ENCODE results near the gene WSCD1. TPM values are rescaled to one million over a fixed set of nuclear protein-coding genes. Genes with fewer than 3 reads are reported as not detected.

Gene WSCD1
- total and polyA plus RNA-seq, 2 donors (not counting 1 experiment from before 2014, with no cell fraction given): not detected

GRCh38 chr17:6082335-6082734 is 12.2 kb downstream of the WSCD1 start:
- Histone ChIP-seq H2AFZ (ENCODE audit: insufficient read depth, low read depth, low read length, poor library complexity, severe bottlenecking) (no peak overlapping the region), H3K9me3 (ENCODE audit: control extremely low read depth in 1 of 3, control insufficient read depth in 2 of 3, insufficient read depth in 1 of 3, low read length in 2 of 3) (no peaks in the 10 kb centered on the region), H3K4me1 (ENCODE audit: control insufficient read depth in 2 of 2, insufficient read depth in 2 of 2, low read length in 2 of 2) (no peaks in the 10 kb centered on the region), H4K20me1 (ENCODE audit: control insufficient read depth, insufficient read depth, low read length, poor library complexity, severe bottlenecking) (no peaks in the 10 kb centered on the region), H3K9ac (ENCODE audit: low read length) (no peak overlapping the region), H3K4me3 (ENCODE audit: control extremely low read depth in 1 of 5, extremely low read depth in 1 of 5, insufficient read depth in 1 of 5, low read depth in 2 of 5, low read length in 4 of 5) (no peak overlapping the region), H3K27ac (ENCODE audit: low read length in 2 of 2) (no peak overlapping the region), H3K36me3 (replicated peaks in 1 of 2; ENCODE audit: control extremely low read depth in 1 of 2, control insufficient read depth in 1 of 2, extremely low read depth in 1 of 2, insufficient read depth in 2 of 2, low read length in 1 of 2) (no peaks in the 10 kb centered on the region), H3K79me2 (ENCODE audit: control insufficient read depth, insufficient read depth, low read length) (no peaks in the 10 kb centered on the region), H3K27me3 (replicated peaks in 1 of 4; ENCODE audit: control extremely low read depth in 1 of 4, control insufficient read depth in 3 of 4, insufficient read depth in 4 of 4, low read length in 3 of 4) (no peaks in the 10 kb centered on the region), H3K4me2 (replicated peaks; ENCODE audit: low read depth, low read length, poor library complexity, severe bottlenecking) (no peak overlapping the region)
- DNase-seq: no peak
- ChIA-PET CTCF (no interaction called here), POLR2A (no interaction called here)
- H3K4me3 Mint-ChIP-seq: no peak overlapping the region
- ATAC-seq (ENCODE audit: low read depth): no peak
- H3K27ac Mint-ChIP-seq: no peak overlapping the region
- intact Hi-C loops (cut with micrococcal nuclease): no loop called here
- TF ChIP-seq EZH2 (IDR thresholded peaks at IDR 0.05; ENCODE audit: borderline replicate concordance, insufficient read depth, low read depth, low read length, poor library complexity, severe bottlenecking) (no peak), CTCF (IDR thresholded peaks at IDR 0.05) (no peak)
- H3K4me1 Mint-ChIP-seq: no peaks in the 10 kb centered on the region
- no peaks in the 10 kb centered on the region for H3K27me3 Mint-ChIP-seq
- H3K9me3 Mint-ChIP-seq (ENCODE audit: insufficient read depth): no peaks in the 10 kb centered on the region
- WGBS (ENCODE audit: insufficient coverage): 96% methylated on average over 7 of the region's 8 CpGs

DNA sequence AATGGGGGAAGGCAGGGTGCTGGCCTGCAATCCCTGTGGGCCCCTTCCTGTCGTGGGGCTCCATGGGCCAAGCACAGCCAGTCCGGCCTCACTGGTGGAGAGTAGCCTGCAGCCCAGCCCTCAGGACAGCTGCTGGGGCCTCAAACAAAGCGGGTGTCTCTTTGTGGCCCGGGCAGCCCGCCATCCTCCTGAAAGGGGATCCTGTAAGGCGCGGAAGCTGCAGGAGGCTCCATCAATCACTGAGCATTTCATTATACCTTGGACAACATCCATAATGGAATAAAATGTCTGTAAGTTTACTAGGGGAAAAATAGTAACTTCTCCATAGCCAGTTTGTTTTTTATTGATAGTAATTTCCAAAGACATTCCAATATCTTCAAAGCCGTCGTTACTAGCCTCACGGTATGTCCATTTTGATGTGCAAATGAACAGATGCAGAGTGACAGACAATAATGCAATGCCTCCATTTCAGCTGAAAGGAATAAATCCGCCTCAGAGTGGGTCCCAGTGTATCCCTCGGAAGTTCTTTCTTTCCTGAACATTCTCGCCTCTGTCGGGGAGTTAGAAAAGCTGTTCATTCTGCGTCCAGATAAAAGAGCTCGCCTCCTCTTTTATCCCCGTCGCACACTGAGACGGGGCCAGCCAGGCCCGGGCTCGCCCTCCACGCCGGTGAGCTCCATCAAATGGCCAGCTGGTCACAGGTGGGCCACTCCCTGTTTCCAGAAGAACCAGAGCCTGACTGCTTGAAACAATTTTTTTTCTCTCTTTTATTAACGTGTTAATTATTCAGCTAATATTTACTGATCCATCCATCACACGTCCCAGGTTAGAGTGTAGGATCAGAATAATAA is 14.4 kb downstream of the WSCD1 start:
- H3K4me3 ChIP-seq (ENCODE audit: control extremely low read depth in 1 of 5, extremely low read depth in 1 of 5, insufficient read depth in 1 of 5, low read depth in 2 of 5, low read length in 4 of 5): no peak overlapping the region
- H3K9me3 ChIP-seq (ENCODE audit: control extremely low read depth in 1 of 3, control insufficient read depth in 2 of 3, insufficient read depth in 1 of 3, low read length in 2 of 3): no peaks in the 10 kb centered on the region
- Mint-ChIP-seq H3K27me3 (peaks cover 4% of the 10 kb centered on the region), H3K27ac (no peak overlapping the region), H3K9me3 (ENCODE audit: insufficient read depth) (no peaks in the 10 kb centered on the region), H3K4me3 (no peak overlapping the region), H3K4me1 (no peaks in the 10 kb centered on the region)
- no peaks in the 10 kb centered on the region for H4K20me1 ChIP-seq (ENCODE audit: control insufficient read depth, insufficient read depth, low read length, poor library complexity, severe bottlenecking)
- H3K36me3 ChIP-seq (replicated peaks in 1 of 2; ENCODE audit: control extremely low read depth in 1 of 2, control insufficient read depth in 1 of 2, extremely low read depth in 1 of 2, insufficient read depth in 2 of 2, low read length in 1 of 2): no peaks in the 10 kb centered on the region
- WGBS (ENCODE audit: insufficient coverage): 92% methylated on average over 17 of the region's 25 CpGs
- CTCF ChIA-PET: interaction anchor here (1.3 kb wide), 1 partner anchor 12 kb away, joined by 4 read pairs; no protein-coding TSS in a partner anchor
- ATAC-seq (ENCODE audit: low read depth): no peak
- DNase-seq: no peak
- H2AFZ ChIP-seq (ENCODE audit: insufficient read depth, low read depth, low read length, poor library complexity, severe bottlenecking): no peak overlapping the region
- POLR2A ChIA-PET: no interaction called here
- no peaks in the 10 kb centered on the region for H3K4me1 ChIP-seq (ENCODE audit: control insufficient read depth in 2 of 2, insufficient read depth in 2 of 2, low read length in 2 of 2)
- no peak overlapping the region for H3K27ac ChIP-seq (ENCODE audit: low read length in 2 of 2)
- no peaks in the 10 kb centered on the region for H3K79me2 ChIP-seq (ENCODE audit: control insufficient read depth, insufficient read depth, low read length)
- no peaks in the 10 kb centered on the region for H3K27me3 ChIP-seq (replicated peaks in 1 of 4; ENCODE audit: control extremely low read depth in 1 of 4, control insufficient read depth in 3 of 4, insufficient read depth in 4 of 4, low read length in 3 of 4)
- TF ChIP-seq EZH2 (IDR thresholded peaks at IDR 0.05; ENCODE audit: borderline replicate concordance, insufficient read depth, low read depth, low read length, poor library complexity, severe bottlenecking) (no peak), CTCF (IDR thresholded peaks at IDR 0.05) (no peak)
- intact Hi-C loops (cut with micrococcal nuclease): no loop called here
- no peak overlapping the region for H3K4me2 ChIP-seq (replicated peaks; ENCODE audit: low read depth, low read length, poor library complexity, severe bottlenecking)
- H3K9ac ChIP-seq (ENCODE audit: low read length): no peak overlapping the region
